B cell (primary cell): Measurements from ENCODE around the gene ARL11. TPM values are rescaled to one million over a fixed set of nuclear protein-coding genes. Genes with fewer than 3 reads are reported as not detected.
"Not testable (repeated sequence)": the region's sequence is repeated elsewhere in the genome, so short reads cannot be mapped to it uniquely, and the experiment has no call there.

Source experiments
- ATAC-seq: fragments of 200-7000 bp; cut with Tn5 transposase; one replicate; pipeline ENCODE4 v1.10.0; 2021; ENCODE audit warnings: low read depth, mild to moderate bottlenecking, moderate number of reproducible peaks, moderate library complexity
- CTCF ChIA-PET: fragments of 350-600 bp; sonication (Branson Sonifier 250); formaldehyde crosslinking; loops from one replicate; lab custom pipeline; 2021; ENCODE audit warnings: antibody characterized with exemption, inconsistent platforms; lab: Charles Lee
- POLR2A ChIA-PET: fragments of 350-600 bp; sonication (Branson Sonifier 250); formaldehyde crosslinking; loops from one replicate; lab custom pipeline; 2021; ENCODE audit warnings: antibody characterized with exemption; lab: Charles Lee
- DNase-seq: peaks from one replicate; pipeline ENCODE4 v3.0.0; 2013
- H2AFZ ChIP-seq: 2 replicates; pipeline ENCODE4 v1.6.1; 2012; ENCODE audit warnings: mild to moderate bottlenecking, low read depth, low read length; ENCODE audit not compliant: insufficient read depth, poor library complexity, severe bottlenecking
- H3K27ac ChIP-seq, 2 donors: 1 replicate in 1 of 2; 2 replicates in 1 of 2; pipeline ENCODE4 v1.5.1; 2012 to 2013; ENCODE audit warnings: low read length in 2 of 2, mild to moderate bottlenecking in 2 of 2, moderate library complexity in 1 of 2
- H3K27me3 ChIP-seq, 4 experiments: fragments of 200-600 bp in 1 of 4; sonication (generic) in 1 of 4; replicated peaks in 1 of 4; 1 replicate in 2 of 4; 2 replicates in 2 of 4; pipeline versions ENCODE4 v1.6.1 to v1.7.0; 2013 to 2016; ENCODE audit warnings: low read length in 3 of 4, mild to moderate bottlenecking in 2 of 4, mixed read lengths in 1 of 4, moderate library complexity in 1 of 4; ENCODE audit not compliant: insufficient read depth in 4 of 4, control insufficient read depth in 3 of 4; ENCODE audit errors: control extremely low read depth in 1 of 4
- H3K36me3 ChIP-seq, 2 experiments: replicated peaks in 1 of 2; 1 replicate in 1 of 2; 2 replicates in 1 of 2; pipeline versions ENCODE4 v1.6.1 to v1.7.1; 2013; ENCODE audit warnings: low read length in 1 of 2; ENCODE audit not compliant: insufficient read depth in 2 of 2, control insufficient read depth in 1 of 2; ENCODE audit errors: control extremely low read depth in 1 of 2, extremely low read depth in 1 of 2
- H3K4me1 ChIP-seq, 2 donors: fragments of 200-600 bp in 1 of 2; sonication (generic) in 1 of 2; 1 replicate in 1 of 2; 2 replicates in 1 of 2; pipeline versions ENCODE4 v1.5.1 to v1.6.1; 2013 to 2017; ENCODE audit warnings: low read length in 2 of 2; ENCODE audit not compliant: control insufficient read depth in 2 of 2, insufficient read depth in 2 of 2
- H3K4me2 ChIP-seq: replicated peaks from 2 replicates; pipeline ENCODE3; 2012; ENCODE audit warnings: mild to moderate bottlenecking, low read depth, low read length; ENCODE audit not compliant: poor library complexity, severe bottlenecking
- H3K4me3 ChIP-seq, 5 experiments: fragments of 200-600 bp in 1 of 5; sonication (generic) in 1 of 5; 1 replicate in 3 of 5; 2 replicates in 2 of 5; pipeline versions ENCODE4 v1.5.1 to v1.7.0; 2011 to 2016; ENCODE audit warnings: low read length in 4 of 5, mild to moderate bottlenecking in 4 of 5, low read depth in 2 of 5, control low read depth in 1 of 5, moderate library complexity in 1 of 5; ENCODE audit not compliant: insufficient read depth in 1 of 5; ENCODE audit errors: control extremely low read depth in 1 of 5, extremely low read depth in 1 of 5
- H3K79me2 ChIP-seq: fragments of 200-600 bp; sonication (generic); one replicate; pipeline ENCODE4 v1.6.0; 2016; ENCODE audit warnings: low read length; ENCODE audit not compliant: control insufficient read depth, insufficient read depth
- H3K9ac ChIP-seq: fragments of 200-600 bp; sonication (generic); 2 replicates; pipeline ENCODE4 v1.6.1; 2017; ENCODE audit warnings: mild to moderate bottlenecking, low read length, moderate library complexity
- H3K9me3 ChIP-seq, 3 donors: one replicate each; pipeline versions ENCODE4 v1.6.1 to v1.7.1; 2013; ENCODE audit warnings: low read length in 2 of 3; ENCODE audit not compliant: control insufficient read depth in 2 of 3, insufficient read depth in 1 of 3; ENCODE audit errors: control extremely low read depth in 1 of 3
- H4K20me1 ChIP-seq: 2 replicates; pipeline ENCODE4 v1.6.0; 2012; ENCODE audit warnings: mild to moderate bottlenecking, low read length; ENCODE audit not compliant: insufficient read depth, control insufficient read depth, poor library complexity, severe bottlenecking
- H3K27ac Mint-ChIP-seq: one replicate; pipeline ENCODE4 v1.8.0; 2021; ENCODE audit warnings: mixed read lengths
- H3K27me3 Mint-ChIP-seq: one replicate; pipeline ENCODE4 v1.8.0; 2021; ENCODE audit warnings: mixed read lengths
- H3K4me1 Mint-ChIP-seq: one replicate; pipeline ENCODE4 v1.8.0; 2021; ENCODE audit warnings: mixed read lengths
- H3K4me3 Mint-ChIP-seq: one replicate; pipeline ENCODE4 v1.8.0; 2021; ENCODE audit warnings: mixed read lengths
- H3K9me3 Mint-ChIP-seq: one replicate; pipeline ENCODE4 v1.8.0; 2022; ENCODE audit warnings: mixed read lengths; ENCODE audit not compliant: insufficient read depth
- EZH2 ChIP-seq: IDR thresholded peaks from 2 replicates; pipeline ENCODE4 v1.6.1; 2012; ENCODE audit warnings: borderline replicate concordance, low read depth, mild to moderate bottlenecking, moderate library complexity, low read length; ENCODE audit not compliant: insufficient read depth, poor library complexity, severe bottlenecking
- WGBS: methylation state at CpG from one replicate; pipeline ENCODE4 v1.1.5; 2013; ENCODE audit warnings: missing lambda C conversion rate; ENCODE audit not compliant: insufficient coverage; 5-methylcytosine and 5-hydroxymethylcytosine counted together
- intact Hi-C: fragments of 100-400 bp; cut with micrococcal nuclease; formaldehyde crosslinking; loops from one replicate; pipeline ENCODE4 v1.10.0; 2022
- polyA plus RNA-seq: library from polyadenylated mRNA; depleted of rRNA; stranded (reverse); fragments of >200 nt; gene quantifications from 2 replicates; pipeline ENCODE4 v1.2.3, GENCODE V29; 2012
- total RNA-seq, 2 donors: library from RNA; stranded (reverse); fragments of 120-200 nt in 1 of 2; gene quantifications; 1 replicate in 1 of 2; 2 replicates in 1 of 2; pipeline versions ENCODE4 v1.2.3 to v1.2.4, GENCODE V29; 2013 to 2022
- TF ChIP-seq, protein P1 (sequence below): fragments of 200-600 bp; IDR thresholded peaks from one replicate; pipeline ENCODE4 v1.8.0; 2022; ENCODE audit warnings: antibody characterized with exemption, mild to moderate bottlenecking

The ARL11 gene
- total and polyA plus RNA-seq, 2 donors (not counting 1 experiment from before 2014, with no cell fraction given), result 5.8 to 21.4 TPM

DNA sequence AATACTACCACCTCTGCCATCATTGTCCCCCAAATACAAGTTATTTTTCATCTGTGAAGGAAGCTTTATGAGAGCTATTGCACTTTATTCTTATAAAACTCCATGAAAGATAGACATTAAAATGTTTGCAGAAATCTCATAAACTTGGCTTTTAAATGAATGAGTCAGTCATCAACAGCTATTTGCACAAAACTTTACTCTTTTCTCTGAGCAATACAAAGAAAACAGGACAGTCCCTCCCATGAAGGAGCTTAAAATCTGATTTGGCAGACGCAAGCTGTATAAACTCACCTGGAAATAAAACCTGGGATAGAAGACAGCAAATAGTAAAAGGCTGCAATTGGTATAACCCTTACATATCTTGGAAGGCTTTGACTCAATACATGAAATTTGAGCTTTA lies 26.3 kb upstream of the ARL11 start:
- Histone ChIP-seq H3K4me3 (no peak overlapping the region), H3K9ac (no peak overlapping the region), H3K27me3 (no peaks in the 10 kb centered on the region), H3K36me3 (no peaks in the 10 kb centered on the region), H3K79me2 (no peaks in the 10 kb centered on the region), H3K9me3 (no peaks in the 10 kb centered on the region), H3K27ac (no peak overlapping the region), H2AFZ (peak overlapping the region; percentile 32), H3K4me2 (no peak overlapping the region), H3K4me1 (peaks cover 0 to 3% of the 10 kb centered on the region in 2 donors), H4K20me1 (no peaks in the 10 kb centered on the region)
- TF ChIP-seq, protein P1, sequence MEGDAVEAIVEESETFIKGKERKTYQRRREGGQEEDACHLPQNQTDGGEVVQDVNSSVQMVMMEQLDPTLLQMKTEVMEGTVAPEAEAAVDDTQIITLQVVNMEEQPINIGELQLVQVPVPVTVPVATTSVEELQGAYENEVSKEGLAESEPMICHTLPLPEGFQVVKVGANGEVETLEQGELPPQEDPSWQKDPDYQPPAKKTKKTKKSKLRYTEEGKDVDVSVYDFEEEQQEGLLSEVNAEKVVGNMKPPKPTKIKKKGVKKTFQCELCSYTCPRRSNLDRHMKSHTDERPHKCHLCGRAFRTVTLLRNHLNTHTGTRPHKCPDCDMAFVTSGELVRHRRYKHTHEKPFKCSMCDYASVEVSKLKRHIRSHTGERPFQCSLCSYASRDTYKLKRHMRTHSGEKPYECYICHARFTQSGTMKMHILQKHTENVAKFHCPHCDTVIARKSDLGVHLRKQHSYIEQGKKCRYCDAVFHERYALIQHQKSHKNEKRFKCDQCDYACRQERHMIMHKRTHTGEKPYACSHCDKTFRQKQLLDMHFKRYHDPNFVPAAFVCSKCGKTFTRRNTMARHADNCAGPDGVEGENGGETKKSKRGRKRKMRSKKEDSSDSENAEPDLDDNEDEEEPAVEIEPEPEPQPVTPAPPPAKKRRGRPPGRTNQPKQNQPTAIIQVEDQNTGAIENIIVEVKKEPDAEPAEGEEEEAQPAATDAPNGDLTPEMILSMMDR, result no peak
- TF ChIP-seq EZH2, result no peak
- WGBS, result no CpG with 5 or more reads among the region's 1 CpG
- no peak overlapping the region for H3K27ac Mint-ChIP-seq
- ATAC-seq (no peak), DNase-seq (no peak)
- no peaks in the 10 kb centered on the region for H3K27me3 Mint-ChIP-seq
- peaks cover 7% of the 10 kb centered on the region for H3K4me1 Mint-ChIP-seq
- ChIA-PET POLR2A (interaction anchor here (1.2 kb wide), 1 partner anchor 158 kb away, joined by 5 read pairs; the partner anchor contains the start of genes CAB39L and SETDB2), CTCF (interaction anchor here (0.8 to 1.0 kb wide), 2 partner anchors 298 to 304 kb away, joined by 3 to 4 read pairs; no protein-coding TSS in a partner anchor)
- H3K9me3 Mint-ChIP-seq, result no peaks in the 10 kb centered on the region
- intact Hi-C loops, result no loop called here
- H3K4me3 Mint-ChIP-seq, result no peak overlapping the region

DNA sequence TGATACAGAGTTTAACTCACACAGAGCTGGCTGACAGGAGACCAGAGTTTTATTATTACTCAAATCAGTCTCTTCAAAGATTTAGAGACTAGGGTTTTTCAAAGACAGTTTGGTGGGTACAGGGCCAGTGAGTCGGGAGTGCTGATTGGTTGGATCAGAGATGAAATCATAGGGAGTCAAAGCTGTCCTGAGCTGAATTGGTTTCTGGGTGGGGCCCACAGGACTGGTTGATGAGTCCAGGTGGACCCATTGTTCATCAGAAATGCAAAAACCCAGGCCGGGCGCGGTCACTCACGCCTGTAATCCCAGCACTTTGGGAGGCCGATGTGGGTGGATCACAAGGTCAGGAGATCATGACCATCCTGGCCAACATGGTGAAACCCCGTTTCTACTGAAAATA lies 25.7 kb upstream of the ARL11 start:
- H2AFZ ChIP-seq, result peak overlapping the region; percentile 32
- H3K27me3 ChIP-seq, H3K4me1 ChIP-seq, DNase-seq, H3K27ac ChIP-seq, H4K20me1 ChIP-seq, H3K9me3 ChIP-seq, H3K27ac Mint-ChIP-seq, H3K36me3 ChIP-seq, intact Hi-C loops, ATAC-seq, H3K9ac ChIP-seq, H3K4me3 ChIP-seq, H3K4me2 ChIP-seq, H3K27me3 Mint-ChIP-seq, H3K4me3 Mint-ChIP-seq, H3K79me2 ChIP-seq, H3K9me3 Mint-ChIP-seq: not testable (repeated sequence)
- 95% methylated on average over 7 of the region's 7 CpGs for WGBS
- H3K4me1 Mint-ChIP-seq, result peaks cover 14% of the 10 kb centered on the region
- ChIA-PET POLR2A (interaction anchor here (1.2 kb wide), 1 partner anchor 159 kb away, joined by 5 read pairs; the partner anchor contains the start of genes CAB39L and SETDB2), CTCF (interaction anchor here (0.8 to 1.0 kb wide), 2 partner anchors 299 to 305 kb away, joined by 3 to 4 read pairs; no protein-coding TSS in a partner anchor)
